ENCODE data around the gene FAM149B1.

- TF ChIP-seq NR3C1 (CRISPR knock-in tag; IDR thresholded peaks at IDR 0.05) (no peak), FIP1L1 (IDR thresholded peaks at IDR 0.05; ENCODE audit: borderline replicate concordance, insufficient read depth, low read depth, low read length) (no peak), ZNF263 (CRISPR knock-in tag; IDR thresholded peaks at IDR 0.05) (no peak), POLR2AphosphoS5 (IDR thresholded peaks at IDR 0.05; ENCODE audit: low read depth, low read length) (no peak), CTCF (CRISPR knock-in tag; IDR thresholded peaks at IDR 0.05) (no peak), ZNF407 (CRISPR knock-in tag; IDR thresholded peaks at IDR 0.05; ENCODE audit: not compliant biosample characterization) (no peak), SMC3 (IDR thresholded peaks at IDR 0.05; ENCODE audit: low read length) (no peak), EP300 (IDR thresholded peaks at IDR 0.05; ENCODE audit: low read depth in 2 of 2, low read length in 2 of 2) (no peak), EP300 (CRISPR knock-in tag; IDR thresholded peaks at IDR 0.05; ENCODE audit: borderline replicate concordance) (no peak)
Observed at GRCh38 chr10:73244866-73245477, 77.1 kb downstream of the FAM149B1 start.

Data from HepG2 (cell line).